HepG2 (cell line): ENCODE results near the gene TCEANC. TPM values are rescaled to one million over a fixed set of nuclear protein-coding genes. Genes with fewer than 3 reads are reported as not detected.

Experiments used
- ATAC-seq: fragments of 200-7000 bp; cut with Tn5 transposase; 3 replicates; pipeline ENCODE4 v1.9.1; 2020; ENCODE audit warnings: mild to moderate bottlenecking, moderate library complexity
- BruUV-seq: library from RNA; stranded (reverse); fragments of 400-500 nt; replicated peaks from 2 replicates; lab custom pipeline; 2021; lab: Mats Ljungman, UMichigan
- CTCF ChIA-PET: fragments of 300-600 bp; formaldehyde crosslinking; extraction: SDS; loops from one replicate; lab custom pipeline; 2021; ENCODE audit warnings: low total read pairs, inconsistent platforms, low intra/inter-chr PET ratio; lab: Yijun Ruan, JAX
- POLR2A ChIA-PET: fragments of 350-600 bp; sonication (Branson Sonifier 250); formaldehyde crosslinking; loops from one replicate; lab custom pipeline; 2020; ENCODE audit warnings: antibody characterized with exemption, inconsistent platforms; lab: Yijun Ruan, JAX
- DNase-seq: peaks from one replicate; pipeline ENCODE4 v3.0.0-alpha.2; 2015; ENCODE audit warnings: low spot score
- FAIRE-seq: peaks from 3 replicates; lab custom pipeline; 2011; peaks lifted over from hg19 to GRCh38; lab: Jason Lieb, UNC
- H2AFZ ChIP-seq: one replicate; pipeline ENCODE4 v1.6.1; 2011; ENCODE audit warnings: low read length, inconsistent platforms
- H3K27ac ChIP-seq: fragments of 300-600 bp; 3 replicates; pipeline ENCODE4 v1.8.0; 2011; ENCODE audit warnings: mixed run types, mild to moderate bottlenecking, mixed read lengths, low read length, inconsistent platforms; ENCODE audit not compliant: insufficient read depth; ENCODE audit errors: extremely low read length
- H3K27me3 ChIP-seq, 2 experiments: fragments of 200-600 bp in 1 of 2; 2 replicates in 1 of 2; 3 replicates in 1 of 2; pipeline versions ENCODE4 v1.6.0 to v1.8.0; 2011; ENCODE audit warnings: low read length in 2 of 2, mild to moderate bottlenecking in 2 of 2, moderate library complexity in 2 of 2, inconsistent platforms in 1 of 2; ENCODE audit not compliant: insufficient read depth in 2 of 2, control insufficient read depth in 1 of 2
- H3K36me3 ChIP-seq, 2 experiments: fragments of 200-600 bp in 1 of 2; replicated peaks in 1 of 2; 2 replicates in 1 of 2; 3 replicates in 1 of 2; pipeline versions ENCODE4 v1.5.1 to v1.8.0; 2011; ENCODE audit warnings: low read length in 2 of 2, inconsistent platforms in 1 of 2; ENCODE audit not compliant: insufficient read depth in 2 of 2, control insufficient read depth in 1 of 2
- H3K4me1 ChIP-seq: 2 replicates; pipeline ENCODE4 v1.5.1; 2012; ENCODE audit warnings: low read length, inconsistent platforms; ENCODE audit not compliant: insufficient read depth
- H3K4me2 ChIP-seq: 2 replicates; pipeline ENCODE4 v1.6.0; 2011; ENCODE audit warnings: low read depth, low read length, inconsistent platforms
- H3K4me3 ChIP-seq, 3 experiments: fragments of 200-600 bp in 1 of 3; sonication (generic), shearing (Covaris generic) in 1 of 3; replicated peaks in 1 of 3; 2 replicates each; pipeline ENCODE4 v1.5.1; 2011 to 2016; ENCODE audit warnings: low read length in 3 of 3, inconsistent platforms in 2 of 3, low read depth in 2 of 3, mild to moderate bottlenecking in 2 of 3, control low read depth in 1 of 3, mixed read lengths in 1 of 3; ENCODE audit not compliant: insufficient read depth in 1 of 3
- H3K79me2 ChIP-seq: one replicate; pipeline ENCODE4 v1.6.1; 2011; ENCODE audit warnings: low read length, inconsistent platforms; ENCODE audit not compliant: insufficient read depth
- H3K9ac ChIP-seq: 2 replicates; pipeline ENCODE4 v1.6.0; 2011; ENCODE audit warnings: mild to moderate bottlenecking, low read depth, low read length, inconsistent platforms; ENCODE audit not compliant: insufficient read depth
- H3K9me3 ChIP-seq: 2 replicates; pipeline ENCODE4 v1.5.1; 2012; ENCODE audit warnings: mild to moderate bottlenecking, low read length
- H4K20me1 ChIP-seq: 2 replicates; pipeline ENCODE4 v1.6.0; 2011; ENCODE audit warnings: inconsistent platforms, mild to moderate bottlenecking, low read length, moderate library complexity; ENCODE audit not compliant: insufficient read depth
- ATF7 ChIP-seq, 2 experiments: fragments of 450-650 bp in 1 of 2; sonication (generic) in 1 of 2; formaldehyde crosslinking in 1 of 2; IDR thresholded peaks; 2 replicates each; pipeline versions ENCODE4 v1.4.0 to v1.6.1; 2016 to 2020; ENCODE audit warnings: antibody characterized with exemption in 1 of 2, mild to moderate bottlenecking in 1 of 2, missing genetic modification reagents in 1 of 2
- CCDC6 ChIP-seq: sonication (generic); formaldehyde crosslinking; IDR thresholded peaks from 2 replicates; pipeline ENCODE4 v1.8.1; 2022; ENCODE audit warnings: mild to moderate bottlenecking, missing genetic modification reagents, moderate library complexity
- FOXJ3 ChIP-seq: sonication (generic); formaldehyde crosslinking; IDR thresholded peaks from 2 replicates; pipeline ENCODE4 v1.4.0; 2020; ENCODE audit warnings: missing genetic modification reagents, mild to moderate bottlenecking, borderline replicate concordance
- HNRNPUL1 ChIP-seq: fragments of 200-400 bp; formaldehyde crosslinking; IDR thresholded peaks from 2 replicates; pipeline ENCODE4 v1.6.1; 2017; ENCODE audit warnings: low read depth, mild to moderate bottlenecking, low read length, moderate library complexity
- MAZ ChIP-seq, 2 experiments: sonication (generic) in 1 of 2; formaldehyde crosslinking in 1 of 2; IDR thresholded peaks; 2 replicates each; pipeline versions ENCODE4 v1.5.0 to v1.6.1; 2012 to 2020; ENCODE audit warnings: low read depth in 2 of 2, mild to moderate bottlenecking in 2 of 2, borderline replicate concordance in 1 of 2, improper control_type of control experiment in 1 of 2, low read length in 1 of 2, missing genetic modification reagents in 1 of 2, moderate library complexity in 1 of 2
- NCOA2 ChIP-seq: sonication (generic); formaldehyde crosslinking; IDR thresholded peaks from 2 replicates; pipeline ENCODE4 v1.8.0; 2022; ENCODE audit warnings: inconsistent platforms
- NR2F2 ChIP-seq: IDR thresholded peaks from 2 replicates; pipeline ENCODE4 v1.6.1; 2012; ENCODE audit warnings: low read depth, inconsistent platforms, borderline replicate concordance
- ONECUT2 ChIP-seq: sonication (generic); formaldehyde crosslinking; IDR thresholded peaks from 2 replicates; pipeline ENCODE4 v1.4.0; 2020; ENCODE audit warnings: missing genetic modification reagents
- SMAD9 ChIP-seq: sonication (generic); formaldehyde crosslinking; IDR thresholded peaks from 2 replicates; pipeline ENCODE4 v1.5.1; 2020; ENCODE audit warnings: mild to moderate bottlenecking, missing genetic modification reagents
- ZC3H4 ChIP-seq: sonication (generic); formaldehyde crosslinking; IDR thresholded peaks from 2 replicates; pipeline ENCODE4 v1.4.0; 2020; ENCODE audit warnings: missing genetic modification reagents, borderline replicate concordance
- ZFP36L1 ChIP-seq: sonication (generic); formaldehyde crosslinking; IDR thresholded peaks from 2 replicates; pipeline ENCODE4 v1.8.0; 2022; ENCODE audit warnings: mild to moderate bottlenecking, missing genetic modification reagents, moderate library complexity
- ZNF772 ChIP-seq: sonication (generic); formaldehyde crosslinking; IDR thresholded peaks from 2 replicates; pipeline ENCODE4 v1.5.0; 2020; ENCODE audit warnings: mild to moderate bottlenecking, missing genetic modification reagents
- WGBS: methylation state at CpG from one replicate; pipeline ENCODE4 v1.1.6; 2017; ENCODE audit warnings: low lambda C conversion rate; 5-methylcytosine and 5-hydroxymethylcytosine counted together
- in situ Hi-C: cut with HindIII; loops from 2 replicates; pipeline ENCODE4 v1.10.0; 2017; ENCODE audit warnings: low pct_unique_long_range_greater_than_20kb; ENCODE audit not compliant: extremely low pct_ligation_motif_present
- intact Hi-C: fragments of 100-400 bp; cut with micrococcal nuclease; formaldehyde crosslinking; loops from one replicate; pipeline ENCODE4 v1.10.0; 2022; ENCODE audit not compliant: unreplicated experiment
- polyA plus RNA-seq, 8 experiments: library from polyadenylated mRNA; depleted of rRNA in 3 of 8; stranded (reverse) in 7 of 8; unstranded in 1 of 8; fragments of >200 nt; fragmentation: Illumina TruSeq in 4 of 8; extraction: Trizol in 4 of 8; gene quantifications; 2 replicates each; pipeline versions ENCODE4 v1.2.1 to v1.2.3, GENCODE V29; 2011 to 2016; ENCODE audit warnings: low read depth in 4 of 8, missing spikeins in 1 of 8, mixed read lengths in 1 of 8; ENCODE audit not compliant: insufficient read depth in 1 of 8
- total RNA-seq, 5 experiments: library from RNA; depleted of rRNA; stranded (reverse); fragments of >200 nt; fragmentation: Illumina TruSeq; extraction: Trizol; gene quantifications; 2 replicates each; pipeline ENCODE4 v1.2.3, GENCODE V29; 2016; ENCODE audit warnings: low read depth in 1 of 5
- TF ChIP-seq, protein P1 (sequence below): sonication (generic); formaldehyde crosslinking; IDR thresholded peaks from 2 replicates; pipeline ENCODE4 v1.9.0; 2021; ENCODE audit warnings: mild to moderate bottlenecking, missing genetic modification reagents

TCEANC gene
- total and polyA plus RNA-seq, 2 of the 13 experiments (the other 11 are each of a cell fraction or from before 2014, with no cell fraction given), result 0.51 to 0.97 TPM

DNA sequence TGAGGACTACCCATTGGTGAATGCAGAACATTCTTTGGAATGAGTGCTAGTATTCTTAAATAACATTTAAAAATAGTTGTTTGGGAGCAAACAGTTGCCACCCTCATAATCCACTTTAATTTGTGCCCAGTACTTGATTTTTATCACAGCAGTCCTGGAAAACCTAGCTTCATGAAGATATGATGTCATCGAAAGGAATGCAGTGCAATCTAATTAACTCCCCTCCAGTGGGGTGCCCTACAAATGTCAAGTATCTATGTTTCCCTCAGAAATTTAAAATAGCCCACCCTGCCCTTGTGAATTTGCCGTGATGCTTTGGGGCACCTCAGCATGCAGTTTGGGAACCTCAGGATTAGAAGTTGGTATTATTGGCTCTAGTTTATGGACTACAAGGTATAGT is 41.4 kb downstream of the TCEANC start:
- WGBS, result 96% methylated on average over 2 of the region's 2 CpGs
- Histone ChIP-seq H2AFZ (no peak overlapping the region), H3K27ac (no peak overlapping the region), H3K4me3 (no peak overlapping the region), H3K27me3 (no peaks in the 10 kb centered on the region), H3K4me2 (no peak overlapping the region), H3K4me1 (peaks cover 43% of the 10 kb centered on the region), H4K20me1 (0 out of 2 replicates have a peak, but pooled peaks cover 3% of the 10 kb centered on the region), H3K9ac (no peak overlapping the region), H3K9me3 (no peaks in the 10 kb centered on the region), H3K36me3 (no peaks in the 10 kb centered on the region), H3K79me2 (peaks cover 75% of the 10 kb centered on the region)
- BruUV-seq, result no TSS peak
- intact Hi-C loops, result no loop called here
- in situ Hi-C loops, result no loop called here
- FAIRE-seq, result no peak
- no peak for DNase-seq
- CTCF ChIA-PET, result no interaction called here
- TF ChIP-seq FOXJ3, result no peak
- TF ChIP-seq ATF7 (IDR thresholded peaks at IDR 0.05), result peak; percentile 56
- TF ChIP-seq ATF7 (CRISPR knock-in tag; IDR thresholded peaks at IDR 0.05), result no peak
- no peak for ATAC-seq
- POLR2A ChIA-PET, result no interaction called here

DNA sequence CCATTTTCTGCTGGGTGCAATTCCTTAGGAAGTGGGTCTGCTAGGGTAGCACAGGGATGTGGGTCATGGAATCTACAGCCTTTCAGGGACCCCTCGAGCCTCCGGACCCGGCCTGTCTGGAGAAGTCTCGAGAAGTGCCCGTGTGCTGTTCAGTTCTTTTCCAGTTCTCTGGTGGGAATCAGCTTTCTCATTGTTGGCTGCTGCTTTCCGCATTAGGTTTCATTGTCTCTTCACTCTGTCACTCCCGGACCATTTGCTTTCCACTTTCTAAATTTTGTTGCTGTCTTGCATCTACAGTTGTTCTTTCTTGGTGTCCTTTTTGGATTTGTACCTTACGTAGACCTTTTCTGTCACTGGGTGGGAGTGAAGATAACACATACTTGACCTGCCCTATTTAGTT is 42.0 kb downstream of the TCEANC start:
- Histone ChIP-seq H3K4me1 (peaks cover 43% of the 10 kb centered on the region), H2AFZ (no peak overlapping the region), H4K20me1 (0 out of 2 replicates have a peak, but pooled peaks cover 3% of the 10 kb centered on the region), H3K4me3 (no peak overlapping the region), H3K9ac (no peak overlapping the region), H3K9me3 (no peaks in the 10 kb centered on the region), H3K27ac (no peak overlapping the region), H3K27me3 (no peaks in the 10 kb centered on the region), H3K4me2 (no peak overlapping the region), H3K79me2 (peaks cover 72% of the 10 kb centered on the region), H3K36me3 (no peaks in the 10 kb centered on the region)
- 97% methylated on average over 6 of the region's 8 CpGs for WGBS
- TF ChIP-seq NR2F2 (no peak), HNRNPUL1 (no peak), ZNF772 (no peak), ONECUT2 (CRISPR knock-in tag) (no peak), ZC3H4 (CRISPR knock-in tag) (no peak), NCOA2 (CRISPR knock-in tag) (no peak), CCDC6 (CRISPR knock-in tag) (no peak), MAZ (IDR thresholded peaks at IDR 0.05; ENCODE audit: borderline replicate concordance, low read depth, low read length) (no peak), MAZ (CRISPR knock-in tag; IDR thresholded peaks at IDR 0.05; ENCODE audit: low read depth) (no peak), ZFP36L1 (CRISPR knock-in tag) (no peak), SMAD9 (no peak)
- TF ChIP-seq, protein P1, sequence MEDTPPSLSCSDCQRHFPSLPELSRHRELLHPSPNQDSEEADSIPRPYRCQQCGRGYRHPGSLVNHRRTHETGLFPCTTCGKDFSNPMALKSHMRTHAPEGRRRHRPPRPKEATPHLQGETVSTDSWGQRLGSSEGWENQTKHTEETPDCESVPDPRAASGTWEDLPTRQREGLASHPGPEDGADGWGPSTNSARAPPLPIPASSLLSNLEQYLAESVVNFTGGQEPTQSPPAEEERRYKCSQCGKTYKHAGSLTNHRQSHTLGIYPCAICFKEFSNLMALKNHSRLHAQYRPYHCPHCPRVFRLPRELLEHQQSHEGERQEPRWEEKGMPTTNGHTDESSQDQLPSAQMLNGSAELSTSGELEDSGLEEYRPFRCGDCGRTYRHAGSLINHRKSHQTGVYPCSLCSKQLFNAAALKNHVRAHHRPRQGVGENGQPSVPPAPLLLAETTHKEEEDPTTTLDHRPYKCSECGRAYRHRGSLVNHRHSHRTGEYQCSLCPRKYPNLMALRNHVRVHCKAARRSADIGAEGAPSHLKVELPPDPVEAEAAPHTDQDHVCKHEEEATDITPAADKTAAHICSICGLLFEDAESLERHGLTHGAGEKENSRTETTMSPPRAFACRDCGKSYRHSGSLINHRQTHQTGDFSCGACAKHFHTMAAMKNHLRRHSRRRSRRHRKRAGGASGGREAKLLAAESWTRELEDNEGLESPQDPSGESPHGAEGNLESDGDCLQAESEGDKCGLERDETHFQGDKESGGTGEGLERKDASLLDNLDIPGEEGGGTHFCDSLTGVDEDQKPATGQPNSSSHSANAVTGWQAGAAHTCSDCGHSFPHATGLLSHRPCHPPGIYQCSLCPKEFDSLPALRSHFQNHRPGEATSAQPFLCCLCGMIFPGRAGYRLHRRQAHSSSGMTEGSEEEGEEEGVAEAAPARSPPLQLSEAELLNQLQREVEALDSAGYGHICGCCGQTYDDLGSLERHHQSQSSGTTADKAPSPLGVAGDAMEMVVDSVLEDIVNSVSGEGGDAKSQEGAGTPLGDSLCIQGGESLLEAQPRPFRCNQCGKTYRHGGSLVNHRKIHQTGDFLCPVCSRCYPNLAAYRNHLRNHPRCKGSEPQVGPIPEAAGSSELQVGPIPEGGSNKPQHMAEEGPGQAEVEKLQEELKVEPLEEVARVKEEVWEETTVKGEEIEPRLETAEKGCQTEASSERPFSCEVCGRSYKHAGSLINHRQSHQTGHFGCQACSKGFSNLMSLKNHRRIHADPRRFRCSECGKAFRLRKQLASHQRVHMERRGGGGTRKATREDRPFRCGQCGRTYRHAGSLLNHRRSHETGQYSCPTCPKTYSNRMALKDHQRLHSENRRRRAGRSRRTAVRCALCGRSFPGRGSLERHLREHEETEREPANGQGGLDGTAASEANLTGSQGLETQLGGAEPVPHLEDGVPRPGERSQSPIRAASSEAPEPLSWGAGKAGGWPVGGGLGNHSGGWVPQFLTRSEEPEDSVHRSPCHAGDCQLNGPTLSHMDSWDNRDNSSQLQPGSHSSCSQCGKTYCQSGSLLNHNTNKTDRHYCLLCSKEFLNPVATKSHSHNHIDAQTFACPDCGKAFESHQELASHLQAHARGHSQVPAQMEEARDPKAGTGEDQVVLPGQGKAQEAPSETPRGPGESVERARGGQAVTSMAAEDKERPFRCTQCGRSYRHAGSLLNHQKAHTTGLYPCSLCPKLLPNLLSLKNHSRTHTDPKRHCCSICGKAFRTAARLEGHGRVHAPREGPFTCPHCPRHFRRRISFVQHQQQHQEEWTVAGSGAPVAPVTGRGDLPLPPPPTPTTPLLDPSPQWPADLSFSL, result no peak
- CTCF ChIA-PET, result no interaction called here
- no peak for ATAC-seq
- POLR2A ChIA-PET, result no interaction called here
- in situ Hi-C loops, result no loop called here
- DNase-seq, result no peak
- FAIRE-seq, result no peak
- BruUV-seq, result no TSS peak
- intact Hi-C loops, result no loop called here
